IMR-90 (cell line): Measurements from ENCODE around the gene KLHL40. TPM values are rescaled to one million over a fixed set of nuclear protein-coding genes. Genes with fewer than 3 reads are reported as not detected.

ENCODE experiments used
- ATAC-seq: fragments of 200-7000 bp; cut with Tn5 transposase; 2 replicates; pipeline ENCODE4 v1.9.1; 2020; ENCODE audit warnings: low read depth, mild to moderate bottlenecking, moderate library complexity
- BruUV-seq: library from RNA; stranded (reverse); fragments of 400-500 nt; replicated peaks from 2 replicates; lab custom pipeline; 2021; lab: Mats Ljungman, UMichigan
- CTCF ChIA-PET: fragments of 300-600 bp; formaldehyde crosslinking; extraction: SDS; loops from one replicate; lab custom pipeline; 2021; ENCODE audit warnings: antibody characterized with exemption; lab: Yijun Ruan, JAX
- POLR2A ChIA-PET: fragments of 300-600 bp; sonication (Branson Sonifier 250); formaldehyde crosslinking; loops from one replicate; lab custom pipeline; 2022; ENCODE audit warnings: antibody characterized with exemption; ENCODE audit not compliant: unreplicated experiment; lab: Charles Lee
- DNase-seq: peaks from one replicate; pipeline ENCODE4 v3.0.0; 2013
- H2AFZ ChIP-seq: replicated peaks from 2 replicates; pipeline ENCODE3; 2013; ENCODE audit warnings: low read length, mild to moderate bottlenecking; ENCODE audit not compliant: poor library complexity
- H2AK5ac ChIP-seq: 2 replicates; pipeline ENCODE4 v1.6.1; 2013; ENCODE audit warnings: low read depth, low read length, inconsistent platforms
- H2AK9ac ChIP-seq: replicated peaks from 2 replicates; pipeline ENCODE3; 2013; ENCODE audit warnings: mild to moderate bottlenecking, low read depth, low read length, moderate library complexity; ENCODE audit not compliant: poor library complexity
- H2BK120ac ChIP-seq: 2 replicates; pipeline ENCODE4 v1.6.1; 2013; ENCODE audit warnings: low read depth, low read length, inconsistent platforms
- H2BK15ac ChIP-seq: 3 replicates; pipeline ENCODE4 v1.6.1; 2013; ENCODE audit warnings: low read depth, low read length, inconsistent platforms
- H2BK20ac ChIP-seq: 2 replicates; pipeline ENCODE4 v1.6.1; 2013; ENCODE audit warnings: low read depth, mild to moderate bottlenecking, inconsistent platforms, low read length, moderate library complexity
- H2BK5ac ChIP-seq: 2 replicates; pipeline ENCODE4 v1.6.1; 2013; ENCODE audit warnings: mild to moderate bottlenecking, low read depth, low read length, inconsistent platforms; ENCODE audit not compliant: poor library complexity, severe bottlenecking
- H3K14ac ChIP-seq: replicated peaks from 2 replicates; pipeline ENCODE4 v1.6.1; 2013; ENCODE audit warnings: low read depth, low read length, inconsistent platforms
- H3K18ac ChIP-seq: 2 replicates; pipeline ENCODE4 v1.6.1; 2013; ENCODE audit warnings: low read depth, low read length, control low read depth
- H3K23ac ChIP-seq: 2 replicates; pipeline ENCODE4 v1.6.1; 2013; ENCODE audit warnings: low read depth, low read length, inconsistent platforms
- H3K27ac ChIP-seq: 2 replicates; pipeline ENCODE4 v1.5.1; 2013; ENCODE audit warnings: mild to moderate bottlenecking, control low read depth, low read length; ENCODE audit not compliant: insufficient read depth
- H3K27me3 ChIP-seq: 2 replicates; pipeline ENCODE4 v1.6.1; 2013; ENCODE audit warnings: low read length; ENCODE audit not compliant: control insufficient read depth, insufficient read depth
- H3K36me3 ChIP-seq: 2 replicates; pipeline ENCODE4 v1.6.1; 2013; ENCODE audit warnings: low read length, mixed read lengths; ENCODE audit not compliant: control insufficient read depth, insufficient read depth
- H3K4ac ChIP-seq: 2 replicates; pipeline ENCODE4 v1.6.1; 2013; ENCODE audit warnings: low read depth, low read length, inconsistent platforms
- H3K4me1 ChIP-seq: 2 replicates; pipeline ENCODE4 v1.6.1; 2013; ENCODE audit warnings: low read length, mixed read lengths; ENCODE audit not compliant: control insufficient read depth, insufficient read depth
- H3K4me2 ChIP-seq: 2 replicates; pipeline ENCODE4 v1.6.1; 2013; ENCODE audit warnings: low read depth, mild to moderate bottlenecking, control low read depth, low read length, moderate library complexity
- H3K4me3 ChIP-seq: 2 replicates; pipeline ENCODE4 v1.5.1; 2013; ENCODE audit warnings: low read depth, mild to moderate bottlenecking, control low read depth, low read length, moderate library complexity; ENCODE audit not compliant: insufficient read depth
- H3K56ac ChIP-seq: 2 replicates; pipeline ENCODE4 v1.6.1; 2013; ENCODE audit warnings: low read length, inconsistent platforms; ENCODE audit not compliant: insufficient read depth; ENCODE audit errors: extremely low read depth
- H3K79me1 ChIP-seq, 2 experiments: 2 replicates each; pipeline ENCODE4 v1.6.1; 2013; ENCODE audit warnings: low read length in 2 of 2, inconsistent platforms in 1 of 2, low read depth in 1 of 2
- H3K9ac ChIP-seq: 2 replicates; pipeline ENCODE4 v1.6.1; 2013; ENCODE audit warnings: low read depth, low read length, control low read depth
- H3K9me1 ChIP-seq: 2 replicates; pipeline ENCODE4 v1.6.1; 2013; ENCODE audit warnings: low read length, inconsistent platforms; ENCODE audit not compliant: insufficient read depth
- H3K9me3 ChIP-seq: 2 replicates; pipeline ENCODE4 v1.6.1; 2013; ENCODE audit warnings: low read length; ENCODE audit not compliant: control insufficient read depth, insufficient read depth
- H4K20me1 ChIP-seq: 2 replicates; pipeline ENCODE4 v1.6.1; 2013; ENCODE audit warnings: low read length, inconsistent platforms; ENCODE audit not compliant: insufficient read depth
- H4K5ac ChIP-seq: 2 replicates; pipeline ENCODE4 v1.6.1; 2013; ENCODE audit warnings: mild to moderate bottlenecking, low read depth, low read length, control low read depth
- H4K8ac ChIP-seq, 2 experiments: 2 replicates each; pipeline ENCODE4 v1.6.1; 2013; ENCODE audit warnings: low read depth in 2 of 2, low read length in 2 of 2, control low read depth in 1 of 2, inconsistent platforms in 1 of 2
- H4K91ac ChIP-seq: 2 replicates; pipeline ENCODE4 v1.6.1; 2013; ENCODE audit warnings: low read depth, low read length, inconsistent platforms; ENCODE audit not compliant: insufficient read depth
- CEBPB ChIP-seq: IDR thresholded peaks from 2 replicates; pipeline ENCODE4 v1.6.1; 2012; ENCODE audit warnings: low read depth, low read length, improper control_type of control experiment
- CHD1 ChIP-seq: IDR thresholded peaks from 2 replicates; pipeline ENCODE4 v1.6.1; 2012; ENCODE audit warnings: low read depth, low read length, improper control_type of control experiment
- CTCF ChIP-seq: conservative IDR thresholded peaks from 2 replicates; pipeline ENCODE4 v1.5.1; 2012; ENCODE audit warnings: mild to moderate bottlenecking, low read depth, low read length, improper control_type of control experiment
- ELK1 ChIP-seq: fragments of 150-350 bp; IDR thresholded peaks from 2 replicates; pipeline ENCODE4 v1.6.1; 2016; ENCODE audit warnings: low read depth, mild to moderate bottlenecking, low read length, moderate library complexity, borderline replicate concordance
- MAFK ChIP-seq: IDR thresholded peaks from 2 replicates; pipeline ENCODE4 v1.6.1; 2012; ENCODE audit warnings: low read depth, low read length, improper control_type of control experiment
- MAZ ChIP-seq: IDR thresholded peaks from 2 replicates; pipeline ENCODE4 v1.6.1; 2012; ENCODE audit warnings: low read depth, mild to moderate bottlenecking, low read length, improper control_type of control experiment, moderate library complexity, borderline replicate concordance
- NFE2L2 ChIP-seq: fragments of 150-350 bp; IDR thresholded peaks from 2 replicates; pipeline ENCODE4 v1.6.1; 2016; ENCODE audit warnings: low read depth, mild to moderate bottlenecking, low read length
- POLR2A ChIP-seq: IDR thresholded peaks from 2 replicates; pipeline ENCODE4 v1.6.1; 2012; ENCODE audit warnings: mild to moderate bottlenecking, low read depth, low read length
- RAD21 ChIP-seq: IDR thresholded peaks from 2 replicates; pipeline ENCODE4 v1.6.1; 2012; ENCODE audit warnings: low read length, improper control_type of control experiment
- RCOR1 ChIP-seq: IDR thresholded peaks from 2 replicates; pipeline ENCODE4 v1.6.1; 2012; ENCODE audit warnings: mild to moderate bottlenecking, low read length, improper control_type of control experiment; ENCODE audit not compliant: insufficient replicate concordance
- RFX5 ChIP-seq: IDR thresholded peaks from 2 replicates; pipeline ENCODE4 v1.8.0; 2012; ENCODE audit warnings: low read depth, mild to moderate bottlenecking, low read length, moderate library complexity
- SMC3 ChIP-seq: fragments of 150-350 bp; IDR thresholded peaks from 2 replicates; pipeline ENCODE4 v1.6.1; 2016; ENCODE audit warnings: low read depth, mild to moderate bottlenecking, antibody characterized with exemption, low read length, moderate library complexity
- WGBS, 2 experiments: methylation state at CpG; one replicate each; pipeline versions ENCODE4 v1.1.5 to v1.1.7; 2013; ENCODE audit warnings: missing lambda C conversion rate in 2 of 2; ENCODE audit not compliant: insufficient read length in 1 of 2; ENCODE audit errors: extremely low coverage in 2 of 2; 5-methylcytosine and 5-hydroxymethylcytosine counted together
- dilution Hi-C: fragments of 300-500 bp; cut with HindIII; formaldehyde crosslinking; loops from one replicate; pipeline ENCODE4 v1.14.3; 2018; ENCODE audit warnings: low sequenced_read_pairs; ENCODE audit not compliant: unreplicated experiment
- in situ Hi-C: fragments of 300-500 bp; cut with MboI; formaldehyde crosslinking; loops from 3 replicates; pipeline ENCODE4 v1.14.3; 2019; ENCODE audit warnings: low sequenced_read_pairs, inconsistent platforms, mixed read lengths
- intact Hi-C: fragments of 100-400 bp; cut with micrococcal nuclease; formaldehyde crosslinking; loops from 2 replicates; pipeline ENCODE4 v1.10.0; 2022
- polyA plus RNA-seq, 3 experiments: library from polyadenylated mRNA; depleted of rRNA; stranded (reverse); fragments of >200 nt; gene quantifications; 2 replicates each; pipeline ENCODE4 v1.2.3, GENCODE V29; 2012; ENCODE audit warnings: low replicate concordance in 1 of 3
- total RNA-seq: library from RNA; depleted of rRNA; stranded (reverse); fragments of >200 nt; gene quantifications from 2 replicates; pipeline ENCODE4 v1.2.3, GENCODE V29; 2012

The KLHL40 gene
- total and polyA plus RNA-seq, 2 of the 4 experiments (the other 2 are of a cell fraction): not detected

- CTCF ChIA-PET: no interaction called here
- intact Hi-C loops: no loop called here
Observed at GRCh38 chr3:42698216-42698910, 13.0 kb downstream of the KLHL40 start.

More at GRCh38 chr3:42698216-42698910, 13.0 kb downstream of the KLHL40 start:
- H2BK120ac ChIP-seq: no peak overlapping the region
- no peak overlapping the region for H3K18ac ChIP-seq
- dilution Hi-C loops: no loop called here
- H3K14ac ChIP-seq: no peak overlapping the region
- no TSS peak for BruUV-seq
- H2BK5ac ChIP-seq: no peak overlapping the region
- H3K36me3 ChIP-seq: no peaks in the 10 kb centered on the region
- H3K4me2 ChIP-seq: no peak overlapping the region
- no peak overlapping the region for H2BK20ac ChIP-seq
- H3K9ac ChIP-seq: no peak overlapping the region
- H2AFZ ChIP-seq: no peak overlapping the region
- no peak overlapping the region for H3K4ac ChIP-seq
- H3K27ac ChIP-seq: no peak overlapping the region
- no peak overlapping the region for H3K4me3 ChIP-seq
- 100% methylated on average over 4 of the region's 7 CpGs; no CpG with 5 or more reads in 1 of the 2 experiments for WGBS, 2 experiments
- H3K27me3 ChIP-seq: peaks cover 48% of the 10 kb centered on the region; the same call in 1 of the 2 replicates
- H4K5ac ChIP-seq: no peak overlapping the region
- POLR2A ChIA-PET: no interaction called here
- ATAC-seq (no peak), DNase-seq (no peak)
- no peak overlapping the region for H4K8ac ChIP-seq
- no peaks in the 10 kb centered on the region for H3K4me1 ChIP-seq
- no peaks in the 10 kb centered on the region; the same call in 1 of the 2 replicates for H3K9me1 ChIP-seq
- no peak overlapping the region for H4K91ac ChIP-seq
- H3K23ac ChIP-seq: no peak overlapping the region
- H2AK5ac ChIP-seq: no peak overlapping the region
- no peaks in the 10 kb centered on the region for H3K79me1 ChIP-seq
- no peak overlapping the region for H3K56ac ChIP-seq
- TF ChIP-seq ELK1 (no peak), MAZ (no peak), RFX5 (no peak), POLR2A (no peak), MAFK (no peak), CTCF (no peak), CEBPB (no peak), NFE2L2 (no peak), RCOR1 (no peak), CHD1 (no peak), SMC3 (no peak), RAD21 (no peak)
- no peak overlapping the region for H2BK15ac ChIP-seq
- no peak overlapping the region for H2AK9ac ChIP-seq
- in situ Hi-C loops: no loop called here
- H4K20me1 ChIP-seq: no peaks in the 10 kb centered on the region; the same call in 1 of the 2 replicates
- H3K9me3 ChIP-seq: no peaks in the 10 kb centered on the region
